Stimulated activated CD4-positive, alpha-beta T cell treated with anti-CD3 and anti-CD28 coated beads, Interleukin-1b, Interleukin-23, amount 100 ng/mL, for 24 hours (primary cell): ENCODE data around the gene IPCEF1.
"Not testable (repeated sequence)": the region's sequence is repeated elsewhere in the genome, so short reads cannot be mapped to it uniquely, and the experiment has no call there.

ENCODE experiments used
- DNase-seq, 4 experiments: peaks; one replicate each; pipeline ENCODE4 v3.0.0-alpha.2; 2020; ENCODE audit warnings: low read depth in 4 of 4, low spot score in 1 of 4

Gene IPCEF1

GRCh38 chr6:154227862-154228520 lies 128.6 kb downstream of the IPCEF1 start:
- DNase-seq = no peak

DNA sequence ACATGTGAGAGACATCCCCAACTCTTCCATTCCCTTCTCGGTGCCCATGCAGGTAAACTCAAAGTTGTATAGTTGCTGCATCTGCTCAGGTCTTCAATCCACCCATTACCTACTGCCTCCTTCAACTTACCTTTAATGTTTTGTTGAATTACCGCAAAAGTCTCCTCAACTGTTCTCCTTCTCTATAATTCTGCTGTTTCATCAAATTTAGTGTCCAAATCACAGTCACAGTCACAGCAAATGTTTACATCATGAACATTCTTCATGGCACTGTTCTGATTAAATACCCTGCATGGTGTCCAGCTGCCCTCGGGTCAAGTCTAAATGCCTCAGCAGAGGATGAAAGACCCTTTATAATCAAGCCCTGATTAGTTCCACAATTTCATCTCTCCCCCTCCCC lies 130.1 kb downstream of the IPCEF1 start:
- DNase-seq = no peak

- no peak for DNase-seq
Observed at GRCh38 chr6:154223296-154223695, 133.3 kb downstream of the IPCEF1 start.

- DNase-seq = no peak
Observed at GRCh38 chr6:154222716-154223115, 133.9 kb downstream of the IPCEF1 start.

DNA sequence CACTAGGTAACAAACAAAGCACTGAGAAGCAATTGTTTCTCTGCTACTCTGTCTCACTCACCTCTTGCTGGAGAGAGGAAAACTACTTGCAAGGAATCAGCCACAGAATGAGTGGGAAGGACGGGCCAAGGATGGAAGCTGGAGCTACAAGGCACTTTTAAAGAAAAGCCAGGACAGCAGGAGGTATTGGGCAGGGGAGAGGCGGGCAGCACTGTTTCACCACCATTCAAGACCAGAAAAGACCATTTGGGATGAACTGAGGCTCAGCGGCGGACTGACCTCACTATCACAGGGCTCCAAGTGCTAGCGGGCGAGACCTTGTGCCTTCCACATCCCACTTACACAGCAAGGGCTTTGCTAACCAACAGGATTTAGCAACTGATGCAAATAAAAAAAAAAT lies 137.4 kb downstream of the IPCEF1 start:
- DNase-seq = no peak

DNA sequence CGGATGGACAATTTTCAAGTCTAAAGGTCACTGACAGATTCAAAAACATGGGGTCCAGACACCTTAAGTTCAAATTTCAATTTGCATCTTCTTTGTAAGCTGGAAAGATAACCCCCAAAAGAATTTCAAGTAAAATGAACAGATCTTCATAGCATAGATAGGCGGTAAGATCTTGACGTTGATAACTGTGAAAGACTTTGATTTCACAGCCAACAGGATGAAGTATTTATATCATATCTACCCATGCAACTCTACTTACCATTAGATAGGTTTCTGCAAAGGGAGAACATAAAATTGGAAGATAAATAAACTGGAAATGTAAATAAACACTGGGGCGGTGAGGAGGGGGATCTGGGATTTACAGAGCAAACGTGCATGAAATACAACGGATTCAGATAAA lies 137.8 kb downstream of the IPCEF1 start:
- DNase-seq = no peak

DNA sequence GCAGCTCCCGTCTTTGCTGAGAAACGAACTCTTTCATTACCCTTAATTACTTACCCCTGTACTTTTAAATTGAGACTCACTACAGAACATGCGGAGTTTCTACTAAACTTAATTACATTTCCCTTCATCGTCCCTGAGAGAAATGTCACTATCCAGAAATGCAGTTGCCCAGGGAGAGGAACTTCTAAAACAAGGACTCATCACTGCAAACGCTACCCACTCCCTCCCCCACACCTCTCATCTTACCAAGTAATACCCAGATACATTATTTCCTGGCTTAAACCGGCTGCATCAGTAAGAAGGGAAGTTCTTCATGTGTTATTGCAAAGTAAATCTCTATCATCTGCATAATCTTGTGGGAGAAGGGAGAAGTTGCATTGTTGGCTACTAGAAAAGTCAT lies 138.3 kb downstream of the IPCEF1 start:
- no peak for DNase-seq

GRCh38 chr6:154213782-154214181 lies 142.8 kb downstream of the IPCEF1 start:
- no peak for DNase-seq

DNA sequence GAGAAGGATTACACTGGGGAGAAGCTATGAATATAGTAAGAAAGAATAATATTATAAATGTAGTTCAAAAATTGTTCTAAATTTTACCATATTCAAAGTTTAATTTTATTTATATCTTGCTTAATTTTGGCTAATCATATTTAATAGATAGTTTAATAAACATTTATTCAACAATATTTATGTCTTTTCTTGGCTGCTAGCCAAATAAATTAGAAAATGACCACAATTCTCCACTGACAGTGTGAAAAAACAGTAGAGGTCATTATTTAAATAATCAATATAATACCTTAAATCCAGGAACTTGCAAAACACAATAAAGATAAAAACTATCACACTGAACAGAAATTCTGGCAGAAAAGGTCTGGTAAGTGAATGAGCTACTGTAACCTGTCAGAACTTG lies 145.9 kb downstream of the IPCEF1 start:
- DNase-seq = no peak

DNA sequence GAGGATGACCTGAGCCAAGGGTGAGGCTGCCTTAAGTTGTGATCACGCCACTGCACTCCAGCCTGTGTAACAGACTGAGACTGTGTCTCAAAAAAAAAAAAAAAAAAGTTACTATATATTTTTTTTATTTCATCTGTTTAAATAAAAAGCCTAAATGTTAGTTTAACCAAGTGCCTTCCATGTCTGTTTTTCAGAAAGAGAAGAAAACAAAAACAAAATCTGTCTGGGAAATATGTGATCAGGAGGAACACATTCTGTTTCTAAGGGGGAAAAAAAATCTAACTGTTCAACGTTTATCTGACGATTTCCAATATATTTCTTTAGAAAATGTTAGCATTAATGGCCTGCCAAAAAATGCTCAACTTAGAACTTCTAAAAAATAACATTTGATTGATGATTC lies 147.0 kb downstream of the IPCEF1 start:
- DNase-seq = no peak

DNA sequence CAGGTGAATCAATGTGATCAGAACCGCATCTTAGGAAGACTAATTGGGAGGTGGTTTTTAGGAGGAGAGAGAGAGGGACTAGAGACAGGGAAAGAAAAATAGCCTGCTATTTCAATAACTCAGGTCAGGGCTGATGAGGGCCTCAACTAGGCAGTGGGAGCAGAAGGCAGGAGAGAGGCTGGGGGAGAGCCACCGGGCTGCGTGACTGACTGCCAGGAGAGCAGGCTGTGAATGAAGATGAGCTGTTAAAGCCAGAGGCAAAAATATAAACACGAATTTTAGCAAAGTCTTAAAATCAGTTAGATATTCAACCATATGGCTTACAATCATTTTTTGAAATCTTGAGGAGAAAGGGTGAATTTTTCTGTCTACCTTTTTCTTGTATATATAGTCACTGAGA lies 149.6 kb downstream of the IPCEF1 start:
- no peak for DNase-seq

DNA sequence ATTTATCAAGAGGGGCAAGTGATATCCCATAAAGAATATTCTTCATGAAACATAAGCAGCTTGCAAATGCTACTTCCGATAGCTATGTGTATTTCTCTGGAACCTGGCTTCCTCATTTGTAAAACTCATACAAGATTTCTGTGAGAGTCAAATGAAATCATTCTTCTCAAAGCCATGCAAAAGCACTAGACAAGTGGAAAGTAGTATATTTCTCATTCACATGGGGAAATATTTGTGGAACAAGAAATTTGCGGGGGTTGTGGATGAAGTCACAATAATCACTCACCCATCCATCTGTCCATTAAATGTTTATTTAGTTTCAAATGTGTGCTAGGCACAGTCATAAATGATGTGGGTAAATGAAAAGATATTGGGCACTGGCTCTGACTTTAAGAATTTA lies 150.5 kb downstream of the IPCEF1 start:
- DNase-seq = no peak

DNA sequence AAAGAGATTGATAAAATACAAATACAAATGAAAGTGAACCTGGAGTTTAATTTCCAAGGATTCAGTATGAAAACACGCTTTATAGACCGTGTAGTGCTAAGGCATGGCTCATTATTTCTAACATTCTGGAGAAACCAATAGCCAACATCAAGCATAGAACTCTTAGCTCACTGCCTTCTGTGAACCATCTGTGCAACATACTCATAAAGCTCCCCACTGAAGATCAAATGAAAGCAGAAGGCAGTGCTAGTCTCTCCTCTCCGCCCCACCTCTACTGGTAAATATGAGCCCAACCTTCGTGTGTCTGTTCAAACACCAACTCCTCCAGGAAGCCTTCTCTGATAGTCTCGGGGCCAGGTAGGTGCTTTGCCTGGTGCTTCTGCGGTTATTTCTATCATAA lies 153.6 kb downstream of the IPCEF1 start:
- no peak for DNase-seq

- DNase-seq = no peak
Observed at GRCh38 chr6:154202339-154202738, 154.3 kb downstream of the IPCEF1 start.

DNA sequence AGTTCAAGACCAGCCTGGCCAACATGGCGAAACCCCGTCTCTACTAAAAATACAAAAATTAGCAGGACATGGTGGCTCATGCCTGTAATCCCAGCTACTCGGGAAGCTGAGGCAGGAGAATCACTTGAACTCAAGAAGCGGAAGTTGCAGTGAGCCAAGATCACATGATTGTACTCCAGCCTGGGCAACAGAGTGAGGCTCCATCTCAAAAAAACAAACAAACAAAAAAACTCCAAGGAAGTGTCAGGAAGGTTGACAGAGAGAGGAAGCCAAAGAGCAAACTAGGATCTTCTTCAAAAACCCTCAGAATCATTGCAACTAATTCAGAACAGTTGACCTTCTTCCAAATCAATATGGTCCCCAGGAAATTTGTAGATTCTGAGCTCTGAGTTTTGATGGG lies 154.9 kb downstream of the IPCEF1 start:
- DNase-seq = not testable (repeated sequence)

GRCh38 chr6:154197196-154197860 lies 159.3 kb downstream of the IPCEF1 start:
- DNase-seq = no peak

GRCh38 chr6:154196333-154196885 lies 160.2 kb downstream of the IPCEF1 start:
- DNase-seq = no peak

DNA sequence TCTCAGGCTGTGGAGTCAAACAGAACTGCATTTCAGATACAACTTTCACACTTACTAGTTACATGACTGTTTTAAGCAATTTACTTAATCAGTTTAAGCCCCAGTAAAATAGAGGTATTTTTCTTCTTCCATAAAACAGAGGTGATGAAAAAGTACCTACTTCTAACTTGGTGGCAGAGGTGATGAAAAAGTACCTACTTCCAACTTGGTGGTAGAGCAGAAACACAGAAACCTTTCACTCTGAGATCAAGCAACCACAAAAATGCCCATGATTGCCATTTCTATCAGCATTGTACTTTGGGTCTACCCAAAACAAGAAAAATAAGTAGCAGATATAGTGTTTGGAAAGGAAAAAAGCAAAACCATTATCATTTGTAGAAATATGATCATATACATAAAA lies 168.9 kb downstream of the IPCEF1 start:
- DNase-seq = no peak

DNA sequence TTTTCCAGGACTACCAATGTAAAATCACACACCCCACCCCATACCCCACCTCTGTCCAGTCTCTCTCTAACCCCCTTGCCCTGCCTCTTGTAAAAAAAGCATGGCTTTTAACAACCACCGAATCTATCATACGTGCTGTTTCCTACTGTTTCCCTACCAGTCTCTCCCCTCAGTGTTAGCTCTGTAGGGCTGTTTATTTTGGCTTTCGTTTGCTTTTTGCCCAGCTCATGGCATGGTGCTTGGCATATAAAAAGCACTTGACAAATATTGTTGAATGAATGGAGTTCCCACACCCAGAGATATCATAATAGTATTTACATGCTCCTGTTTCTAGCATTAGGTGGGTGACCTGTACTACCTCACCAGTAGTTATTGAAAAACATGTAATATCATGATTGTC lies 169.4 kb downstream of the IPCEF1 start:
- DNase-seq = no peak

DNA sequence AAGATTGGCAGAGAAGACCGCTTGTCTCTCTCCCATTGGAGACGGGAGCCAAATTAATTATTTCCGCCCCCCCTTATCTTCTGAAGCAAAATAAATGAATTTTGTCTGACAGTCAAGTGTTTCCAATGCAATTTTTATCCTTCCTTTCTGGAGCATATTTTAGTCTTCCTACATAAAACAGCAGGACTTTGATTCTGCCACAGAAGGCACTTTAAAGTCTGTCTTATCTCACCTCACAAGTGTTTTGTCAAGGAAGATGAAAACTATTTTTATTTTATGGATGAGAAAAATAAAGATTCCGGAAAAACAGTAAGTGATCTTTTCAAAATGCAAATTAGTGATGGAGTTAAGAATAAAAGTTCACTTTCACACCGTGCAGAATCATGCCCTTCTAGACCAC lies 177.2 kb downstream of the IPCEF1 start:
- no peak for DNase-seq

GRCh38 chr6:154172393-154172792 lies 184.2 kb downstream of the IPCEF1 start:
- DNase-seq = not testable (repeated sequence)

- no peak for DNase-seq
Observed at GRCh38 chr6:154170106-154170505, 186.5 kb downstream of the IPCEF1 start.
